ENCODE measurements around the gene GLOD5. TPM values are rescaled to one million over a fixed set of nuclear protein-coding genes. Genes with fewer than 3 reads are reported as not detected.

GLOD5 gene
- total and polyA plus RNA-seq, 9 of the 15 experiments (the other 6 are each of a cell fraction or from before 2014, with no cell fraction given): 0.27 to 4.4 (median 2.2) TPM

GRCh38 chrX:48782795-48783194, 21.2 kb downstream of the GLOD5 start (continued):
- 0 out of 2 replicates have a peak, but pooled peaks have one; percentile 58 for TF ChIP-seq ATF7 (IDR thresholded peaks at IDR 0.05)
- TF ChIP-seq ZNF175 (CRISPR knock-in tag; IDR thresholded peaks at IDR 0.05; ENCODE audit: low read depth): peak; percentile 77; the same call in 1 of the 2 replicates
- TF ChIP-seq SNAPC5 (CRISPR knock-in tag; IDR thresholded peaks at IDR 0.05): no peak
- 0 out of 2 replicates have a peak, but pooled peaks have one; percentile 56 for TF ChIP-seq ZNF609 (CRISPR knock-in tag; IDR thresholded peaks at IDR 0.05; ENCODE audit: borderline replicate concordance)
- 0 out of 2 replicates have a peak, but pooled peaks have one; percentile 35 for TF ChIP-seq CUX1 (CRISPR knock-in tag; IDR thresholded peaks at IDR 0.05)
- peak; percentile 71 for TF ChIP-seq RBM25 (IDR thresholded peaks at IDR 0.05; ENCODE audit: low read depth, low read length, severe bottlenecking)
- no peak for TF ChIP-seq EHMT2 (IDR thresholded peaks at IDR 0.05)
- TF ChIP-seq ZFP30 (CRISPR knock-in tag; IDR thresholded peaks at IDR 0.05; ENCODE audit: borderline replicate concordance): no peak
- no peak for TF ChIP-seq HEY1 (CRISPR knock-in tag; IDR thresholded peaks at IDR 0.05; ENCODE audit: borderline replicate concordance)
- TF ChIP-seq NRF1 (conservative IDR thresholded peaks at IDR 0.05 in 1 of 2, IDR thresholded peaks at IDR 0.05 in 1 of 2): peak; percentile 68 to 73
- no peak for TF ChIP-seq ZKSCAN8 (CRISPR knock-in tag; IDR thresholded peaks at IDR 0.05)
- TF ChIP-seq RBFOX2 (IDR thresholded peaks at IDR 0.05; ENCODE audit: low read depth, low read length): peak; percentile 56
- peak; percentile 11; the same call in 1 of the 2 replicates for TF ChIP-seq NR4A1 (CRISPR knock-in tag; IDR thresholded peaks at IDR 0.05)
- TF ChIP-seq NR4A1 (tag; IDR thresholded peaks at IDR 0.05): 0 out of 2 replicates have a peak, but pooled peaks have one; percentile 42
- peak; percentile 63; the same call in 1 of the 2 replicates for TF ChIP-seq PYGO2 (tag; IDR thresholded peaks at IDR 0.05)
- TF ChIP-seq HNRNPL (IDR thresholded peaks at IDR 0.05; ENCODE audit: low read depth, low read length): no peak
- peak; percentile 64; the same call in 1 of the 2 replicates for TF ChIP-seq CREB1 (IDR thresholded peaks at IDR 0.05)
- peak; percentile 58; the same call in 1 of the 2 replicates for TF ChIP-seq CREB1 (CRISPR knock-in tag; IDR thresholded peaks at IDR 0.05)
- no peak for TF ChIP-seq GTF2F1 (IDR thresholded peaks at IDR 0.05; ENCODE audit: low read depth, low read length)
- peak; percentile 95 for TF ChIP-seq MTA2 (IDR thresholded peaks at IDR 0.05; ENCODE audit: low read depth)
